T follicular helper cell (primary cell): ENCODE results near the gene NPTX2.

Experiments
- DNase-seq: peaks from one replicate; pipeline ENCODE4 v3.0.0-alpha.2; 2020; ENCODE audit warnings: low read depth

Gene NPTX2

DNA sequence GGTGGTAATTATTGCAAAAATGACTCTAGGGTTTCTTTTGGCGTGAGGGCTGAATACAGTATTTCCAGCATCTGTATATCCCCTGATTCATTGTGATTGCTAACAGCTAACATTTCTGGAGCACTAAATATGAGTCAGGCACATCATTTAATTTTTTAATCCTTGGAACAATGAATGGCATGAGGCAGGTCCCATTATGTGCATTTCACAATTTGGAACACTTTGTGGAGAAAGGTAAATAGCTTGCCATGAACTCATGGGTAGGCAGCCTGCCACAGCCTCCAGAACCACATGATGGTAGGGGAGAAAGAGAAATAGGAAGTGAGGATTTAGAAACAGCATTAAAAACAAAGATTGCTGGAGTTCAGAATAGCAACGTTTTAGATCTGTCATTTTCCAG lies 1.7 kb downstream of the NPTX2 start:
- DNase-seq, result no peak

DNA sequence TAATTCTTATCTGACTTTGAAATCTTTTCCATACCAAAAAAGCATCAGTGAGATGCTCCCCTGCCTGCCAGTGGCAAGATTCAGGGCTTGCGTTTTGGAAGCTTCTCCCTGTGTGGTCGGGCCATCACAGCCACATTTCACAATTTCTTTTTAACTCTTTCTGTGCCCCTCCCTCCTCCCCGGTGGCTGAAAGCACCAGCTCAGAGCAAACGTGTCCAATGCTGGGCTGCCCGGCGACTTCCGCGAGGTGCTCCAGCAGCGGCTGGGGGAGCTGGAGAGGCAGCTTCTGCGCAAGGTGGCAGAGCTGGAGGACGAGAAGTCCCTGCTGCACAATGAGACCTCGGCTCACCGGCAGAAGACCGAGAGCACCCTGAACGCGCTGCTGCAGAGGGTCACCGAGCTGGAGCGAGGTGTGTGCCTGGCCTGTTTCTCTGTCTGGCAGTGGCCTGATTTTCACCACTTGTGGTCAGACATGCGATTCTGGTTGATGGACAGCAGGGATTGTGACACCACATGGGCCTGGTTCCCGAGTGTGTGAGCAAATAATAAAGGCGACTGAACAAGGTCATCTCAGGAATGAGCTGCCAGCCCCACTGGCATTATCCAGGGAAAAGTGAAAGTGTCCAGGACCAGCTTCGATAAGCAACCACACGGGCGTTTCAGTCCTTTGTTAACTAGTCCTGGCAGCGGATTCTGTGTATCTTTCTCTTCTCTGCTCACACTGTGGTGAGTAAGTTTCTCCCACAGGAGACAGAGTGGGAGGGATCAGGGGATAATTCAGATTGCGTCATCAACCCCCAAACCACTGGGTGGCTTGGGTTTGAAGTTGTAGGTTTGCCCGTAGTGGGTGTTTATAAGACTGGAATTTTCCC lies 2.6 kb downstream of the NPTX2 start:
- DNase-seq, result no peak

DNA sequence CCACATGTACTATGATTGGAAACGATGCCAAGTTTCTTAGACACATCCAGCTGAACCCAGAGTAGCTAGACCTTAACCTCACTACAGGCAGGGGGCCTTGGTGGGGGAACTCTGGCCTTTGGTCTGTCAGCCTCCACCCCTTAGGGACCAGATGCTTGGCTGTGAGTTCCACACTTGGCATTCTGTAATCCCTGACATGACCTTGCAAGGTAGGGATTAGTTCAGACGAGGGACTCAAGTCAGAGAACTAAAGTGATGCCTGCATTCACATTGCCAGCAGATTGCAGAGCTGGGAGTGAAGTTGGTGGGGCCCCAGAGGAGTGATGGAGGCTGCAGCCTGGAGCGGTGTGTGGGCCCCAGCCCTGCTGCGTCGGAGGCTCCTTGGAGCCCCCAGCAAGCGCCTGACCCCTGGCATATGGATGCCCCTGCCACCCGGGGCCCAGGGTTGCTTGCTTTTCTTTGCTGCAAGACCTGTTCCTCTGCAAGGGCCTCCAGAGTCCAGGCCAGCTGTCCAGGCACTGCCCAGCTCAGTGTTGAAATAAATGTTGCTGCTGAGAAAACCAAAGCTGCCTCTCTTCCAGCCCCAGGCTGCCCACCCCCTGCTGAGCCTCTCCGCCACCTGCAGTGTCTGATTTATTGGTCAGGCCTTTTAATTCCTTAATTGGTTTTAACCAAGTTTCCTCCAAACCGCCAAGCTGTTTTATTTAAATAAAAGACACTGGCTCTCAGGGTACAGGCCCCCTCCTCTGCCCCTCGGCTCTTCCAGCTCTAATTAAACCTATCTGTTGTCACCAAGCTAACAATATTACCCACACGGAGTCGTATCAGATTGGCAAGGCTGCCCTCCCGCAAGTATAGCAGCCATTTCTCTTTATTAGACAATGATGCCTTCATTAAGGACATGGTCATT lies 4.7 kb downstream of the NPTX2 start:
- no peak for DNase-seq

DNA sequence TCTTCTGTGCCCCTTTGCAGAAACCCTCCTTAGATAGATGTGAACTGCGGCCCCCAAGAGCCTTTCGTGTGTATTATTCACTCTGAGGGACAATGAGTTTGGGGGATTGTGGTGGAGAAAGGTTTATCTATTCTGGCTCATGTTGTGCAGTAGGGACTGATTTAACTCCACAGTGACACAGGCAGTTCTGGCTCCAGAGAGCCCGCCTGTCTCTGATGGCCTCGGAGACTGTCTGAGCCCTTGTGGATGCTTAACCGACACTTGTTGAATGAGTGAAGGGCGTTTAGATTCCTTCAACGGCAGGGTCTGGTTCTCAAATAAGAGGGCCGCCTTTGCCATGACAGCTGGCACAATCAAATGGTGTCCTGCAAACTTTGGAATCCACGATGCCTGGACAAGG lies 5.8 kb downstream of the NPTX2 start:
- DNase-seq, result no peak

DNA sequence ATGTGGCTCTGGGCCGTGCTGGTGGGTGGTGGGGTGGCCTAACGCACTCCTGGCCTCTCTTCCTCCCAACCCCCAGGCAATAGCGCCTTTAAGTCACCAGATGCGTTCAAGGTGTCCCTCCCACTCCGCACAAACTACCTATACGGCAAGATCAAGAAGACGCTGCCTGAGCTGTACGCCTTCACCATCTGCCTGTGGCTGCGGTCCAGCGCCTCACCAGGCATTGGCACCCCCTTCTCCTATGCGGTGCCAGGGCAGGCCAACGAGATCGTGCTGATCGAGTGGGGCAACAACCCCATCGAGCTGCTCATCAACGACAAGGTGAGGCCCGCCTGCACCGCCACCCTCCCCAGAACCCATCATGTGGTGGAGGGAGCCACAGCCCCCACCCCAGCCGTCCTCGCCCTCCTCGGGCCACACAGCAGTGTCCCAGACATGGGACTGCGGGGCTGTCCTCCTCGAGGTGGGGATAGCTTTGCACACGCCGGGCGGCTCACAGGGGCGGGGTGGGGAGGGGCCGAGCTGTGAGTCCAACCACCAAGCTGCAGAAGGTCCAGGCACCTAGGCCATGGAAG lies 7.8 kb downstream of the NPTX2 start:
- DNase-seq, result no peak

DNA sequence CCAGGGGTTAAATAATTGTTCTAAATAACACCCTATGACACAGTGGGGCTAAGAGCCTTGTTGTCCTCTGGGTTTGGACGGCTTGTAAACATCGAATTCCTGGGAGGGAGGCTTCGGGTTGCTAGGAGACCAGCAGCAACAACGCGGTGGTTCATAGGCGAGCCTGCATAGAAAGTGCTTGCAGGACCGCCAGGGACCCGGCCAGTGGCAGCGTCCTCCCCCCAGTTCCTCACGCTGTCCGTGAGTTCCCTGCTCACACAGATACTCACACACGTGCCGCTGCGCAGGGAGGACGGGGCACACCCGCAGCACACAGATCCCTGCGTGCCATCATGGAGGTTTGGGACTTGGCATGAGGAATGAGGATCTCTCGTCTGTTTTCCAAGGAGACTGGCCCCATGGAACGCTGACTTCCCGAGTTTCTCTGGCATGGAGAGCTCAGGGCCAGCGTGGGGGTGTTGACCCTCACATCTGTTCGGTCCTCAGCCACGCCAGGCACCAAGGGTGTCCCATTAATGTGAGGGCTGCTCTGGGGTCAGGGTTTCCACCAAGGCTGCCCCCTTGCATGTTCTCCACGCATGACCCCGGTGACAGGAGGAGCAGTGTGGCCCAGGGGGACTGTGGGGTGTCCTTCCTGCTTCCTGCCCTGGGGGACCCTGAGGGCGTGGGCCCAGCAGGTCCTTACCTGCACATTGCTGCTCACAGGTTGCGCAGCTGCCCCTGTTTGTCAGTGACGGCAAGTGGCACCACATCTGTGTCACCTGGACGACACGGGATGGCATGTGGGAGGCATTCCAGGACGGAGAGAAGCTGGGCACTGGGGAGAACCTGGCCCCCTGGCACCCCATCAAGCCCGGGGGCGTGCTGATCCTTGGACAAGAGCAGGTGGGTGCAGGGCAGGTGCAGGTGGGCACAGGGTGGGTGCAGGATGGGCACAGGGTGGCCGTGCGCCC lies 9.7 kb downstream of the NPTX2 start:
- no peak for DNase-seq

DNA sequence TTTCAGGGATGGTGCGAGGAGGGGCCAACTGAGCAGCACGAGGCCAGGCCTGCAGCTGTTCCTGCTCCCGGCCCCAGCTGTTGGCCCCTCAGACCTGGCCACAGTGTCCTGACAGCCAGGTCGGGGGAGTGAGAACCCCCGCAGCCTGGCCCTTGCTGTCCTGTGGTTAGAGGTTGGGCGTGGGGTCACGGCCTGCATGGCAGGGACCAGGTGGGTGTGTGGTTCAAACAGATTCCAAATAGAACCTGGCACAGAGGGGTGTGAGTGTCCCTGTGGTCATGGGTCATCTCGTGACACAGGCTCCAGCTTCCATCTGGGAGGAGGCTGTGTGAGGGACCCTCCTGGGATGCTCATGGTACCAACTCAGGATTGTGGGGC lies 10.3 kb downstream of the NPTX2 start:
- DNase-seq, result no peak

DNA sequence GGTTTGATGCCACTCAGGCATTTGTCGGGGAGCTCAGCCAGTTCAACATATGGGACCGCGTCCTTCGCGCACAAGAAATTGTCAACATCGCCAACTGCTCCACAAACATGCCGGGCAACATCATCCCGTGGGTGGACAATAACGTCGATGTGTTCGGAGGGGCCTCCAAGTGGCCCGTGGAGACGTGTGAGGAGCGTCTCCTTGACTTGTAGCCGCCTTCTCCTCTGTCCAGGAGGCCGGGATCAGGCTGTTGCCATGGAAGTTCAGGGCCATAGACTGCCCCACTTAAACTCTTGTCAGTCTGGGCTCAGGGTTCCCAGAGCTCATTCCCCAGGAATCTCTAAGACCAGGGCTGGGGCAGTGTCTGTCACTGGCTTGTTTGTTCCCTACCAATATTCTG lies 11.3 kb downstream of the NPTX2 start:
- no peak for DNase-seq

DNA sequence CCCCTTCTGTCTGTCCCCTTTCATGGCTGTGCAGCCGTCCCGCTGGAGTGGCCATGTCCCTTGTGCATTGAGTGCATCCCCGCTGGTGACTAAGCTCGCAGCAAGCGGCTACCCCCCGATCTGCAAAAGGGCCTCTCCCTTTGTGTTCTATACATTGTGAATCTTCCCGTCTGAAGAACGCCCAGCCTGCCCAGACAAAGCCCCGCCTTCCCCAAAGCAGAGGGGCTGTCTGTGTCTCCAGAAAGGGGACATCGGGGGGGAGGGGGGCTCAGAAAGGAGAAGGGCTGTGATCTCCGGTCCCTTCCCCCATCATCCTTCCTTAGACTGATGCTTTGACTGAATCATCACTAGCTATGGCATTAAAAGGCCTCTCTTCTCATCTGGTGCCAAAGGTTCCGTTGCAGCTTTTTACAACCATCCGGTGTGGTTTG lies 11.9 kb downstream of the NPTX2 start:
- no peak for DNase-seq

DNA sequence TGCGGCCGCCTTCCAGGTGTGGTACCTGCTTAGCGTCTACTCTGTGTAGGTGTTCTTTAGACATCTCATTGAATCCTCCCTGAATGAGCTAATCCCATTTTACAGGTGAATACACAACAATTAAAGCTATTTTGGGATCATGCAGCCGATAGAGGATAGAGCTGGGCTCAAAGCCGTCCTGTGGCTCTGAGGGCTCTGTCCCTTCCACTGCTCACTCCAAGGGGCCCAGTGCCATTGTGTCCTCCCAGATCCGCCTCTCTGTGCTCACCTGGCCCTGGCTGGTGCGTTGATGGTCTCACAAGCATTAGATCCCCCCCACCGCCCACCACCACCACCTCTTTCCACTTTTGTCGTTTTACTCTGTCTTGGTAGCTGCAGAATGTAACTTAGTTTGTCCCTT lies 13.1 kb downstream of the NPTX2 start:
- no peak for DNase-seq

DNA sequence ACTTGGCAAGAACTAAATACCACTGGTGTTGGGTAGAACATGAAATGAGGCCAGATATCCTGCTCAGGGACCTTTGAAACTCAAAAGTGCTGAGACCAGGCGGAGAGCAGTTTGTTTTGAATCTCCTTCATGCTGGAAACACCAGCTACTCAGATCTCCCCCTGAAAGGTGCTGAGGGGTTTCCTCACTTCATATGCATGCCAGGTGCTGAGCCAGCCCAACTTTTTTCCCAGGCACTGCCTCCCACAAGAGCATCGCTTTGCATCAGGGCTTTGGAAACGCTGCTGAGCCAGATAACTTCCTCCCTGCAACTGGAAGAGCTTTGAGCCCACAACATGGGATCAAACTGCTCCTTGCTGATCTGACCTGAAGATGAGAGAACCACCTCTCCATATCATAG lies 13.7 kb downstream of the NPTX2 start:
- DNase-seq, result no peak

DNA sequence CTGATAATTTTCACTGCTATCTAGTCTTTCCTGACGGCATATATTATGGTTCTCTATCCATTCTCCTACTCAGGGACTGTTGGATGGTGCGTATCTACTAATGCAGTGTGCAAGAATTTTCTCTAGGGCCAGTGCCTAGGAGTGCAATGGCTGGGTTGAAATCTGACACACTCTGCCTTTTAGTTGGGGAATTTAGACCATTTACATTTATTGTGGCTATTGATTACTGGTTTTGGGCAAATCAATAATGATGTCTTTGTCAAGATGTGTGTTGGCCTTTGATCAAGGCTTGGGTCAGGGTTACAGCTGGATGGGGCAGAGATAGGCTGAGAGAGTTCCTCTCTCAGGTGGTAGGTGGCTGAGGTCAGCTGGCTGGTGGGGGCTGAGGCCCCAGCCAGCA lies 21.8 kb downstream of the NPTX2 start:
- DNase-seq, result no peak

DNA sequence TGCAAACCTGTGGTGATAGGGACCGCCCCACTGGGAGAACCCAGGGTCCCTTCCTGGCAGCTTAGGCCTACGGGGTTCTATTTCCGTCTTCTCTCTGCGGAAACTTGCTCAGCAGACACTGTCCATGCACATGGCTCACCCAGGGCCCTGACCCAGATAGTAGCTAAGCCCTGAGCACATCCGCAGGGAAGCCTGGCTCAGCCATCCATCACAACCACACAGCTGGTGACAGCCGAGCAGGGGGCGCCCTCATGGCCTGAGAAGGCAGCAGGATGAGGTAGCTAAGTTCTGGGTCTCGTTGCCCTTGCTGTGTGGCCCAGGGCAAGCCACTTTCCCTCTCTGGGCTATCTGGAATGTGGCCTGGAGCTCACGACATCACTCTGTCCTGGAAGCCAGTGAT lies 23.3 kb downstream of the NPTX2 start:
- DNase-seq, result no peak

DNA sequence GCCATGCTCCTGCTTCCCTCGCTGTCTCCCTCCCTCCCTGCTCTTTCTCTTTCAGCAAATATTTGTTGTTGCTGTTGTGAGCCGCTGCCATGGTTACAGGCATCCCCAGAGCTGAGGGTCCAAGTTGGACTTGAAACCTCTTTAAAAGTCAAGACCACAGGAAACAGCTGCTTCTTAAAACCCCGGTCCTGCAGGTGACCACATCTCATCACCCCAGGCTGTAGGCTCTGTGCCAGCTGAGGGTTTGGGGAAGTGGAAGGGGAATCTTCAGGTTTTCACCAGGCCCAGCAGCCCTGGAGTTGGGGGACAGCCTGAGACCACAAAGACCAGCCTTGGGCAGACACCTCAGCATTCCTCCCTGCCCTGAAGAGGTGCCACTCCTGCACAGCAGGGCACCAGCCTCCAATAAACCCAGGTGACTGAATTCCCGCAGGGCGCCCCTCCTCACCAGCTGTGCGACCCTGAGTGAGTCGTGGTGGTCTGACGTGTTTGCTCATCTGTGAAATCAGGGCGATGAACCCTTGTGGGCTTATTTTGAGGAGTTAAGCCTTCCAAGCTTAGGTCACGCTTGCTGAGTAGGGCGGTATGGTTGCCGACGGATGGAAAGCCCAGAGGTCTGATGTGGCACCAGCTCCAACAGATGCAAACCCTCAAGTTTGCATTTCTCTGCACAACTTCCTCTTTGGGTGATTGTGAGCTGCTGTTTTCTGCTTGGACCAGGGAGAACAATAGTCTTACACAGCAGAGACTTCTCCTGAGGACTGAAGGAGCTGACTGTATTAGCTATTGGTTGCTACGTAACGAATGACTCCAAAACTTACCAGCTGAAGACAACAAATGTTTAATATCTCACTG lies 24.8 kb downstream of the NPTX2 start:
- no peak for DNase-seq

DNA sequence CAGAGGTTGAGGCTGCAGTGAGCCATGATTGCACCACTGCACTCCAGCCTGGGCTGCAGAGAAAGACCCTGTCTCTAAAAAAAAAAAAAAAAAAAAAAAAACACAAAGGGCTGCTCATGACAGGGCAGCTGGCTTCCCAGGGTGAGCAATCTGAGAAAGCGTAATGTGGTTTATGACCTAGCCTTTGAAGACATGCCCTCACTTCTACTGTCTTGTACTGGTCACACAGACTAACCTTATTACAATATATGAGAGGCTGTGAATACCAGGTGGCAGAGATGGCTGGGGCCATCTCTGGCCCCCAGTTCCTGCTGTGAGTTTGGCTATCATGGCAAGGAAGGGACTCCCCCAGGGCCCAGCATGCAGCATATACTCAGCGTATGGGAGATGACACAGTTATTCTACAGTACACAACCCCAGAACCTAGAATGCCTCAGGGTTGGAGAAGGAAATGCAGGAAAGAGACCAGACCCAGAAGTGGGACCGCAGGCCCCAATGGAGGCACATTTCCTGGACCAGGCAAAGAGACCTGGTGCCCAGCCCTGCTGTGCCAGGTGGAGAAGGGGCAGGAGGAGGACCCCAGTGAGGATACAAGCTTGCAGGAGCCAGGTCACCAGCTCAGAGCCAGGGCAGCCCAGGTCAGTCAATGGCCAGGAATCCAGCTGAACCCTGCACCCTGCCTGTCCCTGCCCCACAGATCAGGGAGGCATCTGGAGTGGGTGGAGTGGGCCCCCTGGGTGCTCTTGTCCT lies 26.3 kb downstream of the NPTX2 start:
- DNase-seq, result no peak

DNA sequence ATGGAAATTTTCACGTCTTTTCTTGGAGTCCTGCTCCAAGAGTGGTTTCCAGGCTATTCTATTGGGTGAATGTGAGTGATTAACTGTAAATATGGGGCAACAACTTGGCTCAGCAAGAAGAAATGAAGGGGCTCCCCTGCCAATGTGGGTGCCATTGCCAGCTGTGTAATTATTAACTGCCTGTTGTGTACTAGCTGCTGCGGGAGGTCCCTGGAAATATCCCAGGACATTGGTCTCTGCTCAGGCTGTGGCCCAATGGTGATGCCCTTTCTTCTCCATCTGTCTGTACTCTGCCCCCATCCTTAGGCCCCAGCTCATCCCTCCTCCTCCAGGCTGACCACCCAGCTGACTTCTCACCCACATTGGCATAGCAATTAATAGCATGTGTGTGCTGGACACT lies 29.4 kb downstream of the NPTX2 start:
- DNase-seq, result no peak

DNA sequence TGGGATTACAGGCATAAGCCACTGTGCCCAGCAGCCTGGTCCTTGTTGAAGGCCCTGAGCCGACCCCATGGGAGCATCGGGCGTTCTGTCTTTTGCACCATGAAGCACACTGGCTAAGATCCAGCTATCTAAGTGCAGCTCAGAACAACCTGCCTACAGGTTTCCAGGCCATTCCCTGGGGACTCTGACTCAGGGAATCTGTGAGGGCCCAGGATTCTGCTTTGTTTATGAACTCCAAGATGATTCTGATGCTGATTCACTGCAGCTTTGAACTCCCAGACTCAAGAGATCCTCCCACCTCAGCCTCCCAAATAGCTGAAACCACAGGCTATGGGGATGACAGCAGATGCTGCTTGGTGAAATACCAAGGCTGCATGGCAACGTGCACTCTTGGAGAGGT lies 30.2 kb downstream of the NPTX2 start:
- DNase-seq, result no peak

DNA sequence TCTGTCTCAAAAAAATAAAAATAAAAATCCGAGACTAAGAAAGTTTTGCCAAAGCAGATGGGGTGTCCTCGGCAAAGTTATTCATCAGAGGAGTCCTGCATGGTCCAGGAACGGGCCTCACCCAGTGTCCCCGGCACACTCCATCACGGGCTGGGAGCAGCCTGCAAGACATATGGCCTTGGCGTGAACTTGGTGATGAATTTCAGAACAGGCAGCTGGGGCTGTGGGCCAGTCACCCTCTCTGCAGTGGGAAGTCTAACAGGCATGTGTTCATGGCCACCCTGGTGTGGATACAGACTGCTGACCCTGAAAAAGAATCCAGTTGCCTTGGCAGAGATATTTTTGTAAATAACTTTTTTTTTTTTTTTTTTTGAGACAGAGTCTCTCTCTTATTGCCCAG lies 34.7 kb downstream of the NPTX2 start:
- DNase-seq, result no peak

DNA sequence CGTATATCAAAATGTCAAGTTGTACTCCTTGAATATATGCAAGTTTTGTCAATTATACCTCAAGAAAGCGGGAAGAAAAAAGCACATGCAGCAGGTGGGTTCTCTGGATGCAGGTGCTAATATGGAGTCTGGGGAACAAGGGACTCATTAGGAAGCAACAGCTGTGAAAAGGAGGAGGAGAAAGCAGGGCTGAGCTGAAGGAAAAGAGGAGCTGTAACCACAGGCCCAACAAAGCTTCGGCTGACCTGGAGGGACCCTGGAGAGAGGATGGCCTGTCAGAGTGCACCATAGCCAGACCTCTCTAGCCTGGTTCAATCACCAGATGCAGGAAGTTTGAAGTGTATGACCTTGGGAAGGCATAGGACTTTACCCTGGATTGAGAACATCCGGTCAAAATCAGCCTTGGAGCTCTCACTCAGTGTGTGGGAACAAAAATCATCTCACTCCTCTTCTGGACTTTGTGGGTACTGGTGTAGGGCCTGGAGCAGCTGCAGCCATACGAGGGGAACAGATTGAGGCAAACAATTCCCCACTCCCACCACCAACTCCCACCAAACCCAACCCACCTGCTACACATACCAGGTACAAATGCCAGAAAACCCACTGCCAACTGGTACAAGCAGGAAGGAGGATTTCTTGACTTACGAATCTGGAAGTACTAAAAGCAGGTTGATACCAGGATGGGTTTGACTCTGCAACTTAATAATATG lies 36.7 kb downstream of the NPTX2 start:
- no peak for DNase-seq
